Measurements from ENCODE around the gene EIF4A2.
A peak's percentile ranks its signal among the peaks of the same experiment; 100 is the strongest.
"Not testable (repeated sequence)": the region's sequence is repeated elsewhere in the genome, so short reads cannot be mapped to it uniquely, and the experiment has no call there.

The EIF4A2 gene

GRCh38 chr3:186785495-186786018 is 2.2 kb downstream of the EIF4A2 start:
- peak; percentile 26 for DNase-seq

- peak; percentile 15 for DNase-seq
Measured at GRCh38 chr3:186786922-186787321, 3.5 kb downstream of the EIF4A2 start.

- DNase-seq, result peak; percentile 22
Measured at GRCh38 chr3:186787642-186788481, 4.5 kb downstream of the EIF4A2 start.

- peak; percentile 26 for DNase-seq
Measured at GRCh38 chr3:186788482-186789370, 5.3 kb downstream of the EIF4A2 start.

GRCh38 chr3:186789554-186790260 is 6.3 kb downstream of the EIF4A2 start:
- peak; percentile 53 for DNase-seq

GRCh38 chr3:186790261-186790981 is 7.0 kb downstream of the EIF4A2 start:
- peak; percentile 63 for DNase-seq

- peak; percentile 44 for DNase-seq
Measured at GRCh38 chr3:186798239-186798874, 15.0 kb downstream of the EIF4A2 start.

- DNase-seq, result no peak
Measured at GRCh38 chr3:186800285-186800684, 16.9 kb downstream of the EIF4A2 start.

- DNase-seq, result no peak
Measured at GRCh38 chr3:186802701-186803100, 19.3 kb downstream of the EIF4A2 start.

- DNase-seq, result not testable (repeated sequence)
Measured at GRCh38 chr3:186803447-186803846, 20.1 kb downstream of the EIF4A2 start.

- peak; percentile 93 for DNase-seq
Measured at GRCh38 chr3:186806089-186807055, 23.0 kb downstream of the EIF4A2 start, which contains the start of gene RFC4. Gene RFC4, minus strand, starts transcription at chr3:186806482. Its CDS starts 1,769 bp downstream, at chr3:186804713.

GRCh38 chr3:186807231-186807630 is 23.9 kb downstream of the EIF4A2 start:
- DNase-seq, result peak; percentile 40

- DNase-seq, result no peak
Measured at GRCh38 chr3:186810336-186810996, 27.1 kb downstream of the EIF4A2 start.

- DNase-seq, result not testable (repeated sequence)
Measured at GRCh38 chr3:186811313-186811712, 27.9 kb downstream of the EIF4A2 start.

- no peak for DNase-seq
Measured at GRCh38 chr3:186814100-186814499, 30.7 kb downstream of the EIF4A2 start.

- DNase-seq, result peak; percentile 38
Measured at GRCh38 chr3:186815435-186815834, 32.1 kb downstream of the EIF4A2 start.

GRCh38 chr3:186818516-186818915 is 35.1 kb downstream of the EIF4A2 start:
- DNase-seq, result no peak

- DNase-seq, result no peak
Measured at GRCh38 chr3:186818956-186819355, 35.6 kb downstream of the EIF4A2 start.

All from activated CD4-positive, alpha-beta T cell treated with anti-CD3 and anti-CD28 coated beads, Interleukin-10, Interleukin-2, amounts not matched to agents 100 ng/mL and 50 ng/mL, durations not matched to agents 16 hours and 8 hours (primary cell).